Measurements from ENCODE around the gene SEMA4A. TPM values are rescaled to one million over a fixed set of nuclear protein-coding genes. Genes with fewer than 3 reads are reported as not detected.

Gene SEMA4A
- total and polyA plus RNA-seq, 9 of the 15 experiments (the other 6 are each of a cell fraction or from before 2014, with no cell fraction given), result 0.04 to 1.7 (median 0.45) TPM

- TF ChIP-seq CHD7 (IDR thresholded peaks at IDR 0.05; ENCODE audit: low read depth, low read length), result no peak
- TF ChIP-seq GTF2E2 (tag; IDR thresholded peaks at IDR 0.05), result no peak
- no peak for TF ChIP-seq PURB (CRISPR knock-in tag; IDR thresholded peaks at IDR 0.05; ENCODE audit: low read depth)
- TF ChIP-seq SP1 (CRISPR knock-in tag; IDR thresholded peaks at IDR 0.05), result peak; percentile 77
- TF ChIP-seq ZNF395 (CRISPR knock-in tag; IDR thresholded peaks at IDR 0.05), result peak; percentile 89
- TF ChIP-seq CBFA2T3 (IDR thresholded peaks at IDR 0.05), result peak; percentile 34; the same call in 1 of the 2 replicates
- no peak for TF ChIP-seq CHAMP1 (IDR thresholded peaks at IDR 0.05)
- TF ChIP-seq RBFOX2 (IDR thresholded peaks at IDR 0.05; ENCODE audit: low read depth, low read length), result peak; percentile 92
Observed at GRCh38 chr1:156114101-156114918, 39.1 kb upstream of the SEMA4A start, which contains the start of gene LMNA (continued).
